Heart right ventricle (tissue), 16 donors: ENCODE measurements around the gene ROBO1. TPM values are rescaled to one million over a fixed set of nuclear protein-coding genes. Genes with fewer than 3 reads are reported as not detected.

Source experiments
- ATAC-seq, 8 donors: fragments of 200-7000 bp; cut with Tn5 transposase; one replicate each; pipeline ENCODE4 v1.9.1; 2020; ENCODE audit warnings: mild to moderate bottlenecking in 8 of 8, moderate library complexity in 8 of 8, moderate number of reproducible peaks in 1 of 8
- DNase-seq, 2 donors: peaks; one replicate each; pipeline ENCODE4 v3.0.0-alpha.2; 2020
- H3K27ac ChIP-seq, 10 donors: fragments of 200-600 bp; sonication (generic) in 2 of 10; one replicate each; pipeline versions ENCODE4 v1.5.0 to v1.8.0; 2020 to 2022; ENCODE audit warnings: mild to moderate bottlenecking in 3 of 10
- H3K27me3 ChIP-seq, 7 donors: fragments of 200-600 bp; one replicate each; pipeline ENCODE4 v1.8.0; 2021 to 2022; ENCODE audit warnings: mild to moderate bottlenecking in 2 of 7
- H3K36me3 ChIP-seq, 9 donors: fragments of 200-600 bp; sonication (generic) in 1 of 9; one replicate each; pipeline versions ENCODE4 v1.5.0 to v1.8.0; 2020 to 2022; ENCODE audit warnings: mild to moderate bottlenecking in 2 of 9
- H3K4me1 ChIP-seq, 9 donors: fragments of 200-600 bp; sonication (generic) in 1 of 9; one replicate each; pipeline versions ENCODE4 v1.5.0 to v1.8.0; 2020 to 2022; ENCODE audit warnings: mild to moderate bottlenecking in 4 of 9
- H3K4me3 ChIP-seq, 10 donors: fragments of 200-600 bp; sonication (generic) in 2 of 10; one replicate each; pipeline versions ENCODE4 v1.5.0 to v1.8.0; 2020 to 2022; ENCODE audit warnings: mild to moderate bottlenecking in 7 of 10, moderate library complexity in 2 of 10
- H3K9me3 ChIP-seq, 11 donors: fragments of 200-600 bp in 10 of 11; sonication (generic) in 2 of 11; one replicate each; pipeline versions ENCODE4 v1.5.0 to v1.8.0; 2013 to 2022; ENCODE audit warnings: mild to moderate bottlenecking in 2 of 11, control low read depth in 1 of 11, moderate library complexity in 1 of 11
- CTCF ChIP-seq, 9 donors: fragments of 200-600 bp; sonication (generic) in 2 of 9; IDR thresholded peaks; one replicate each; pipeline versions ENCODE4 v1.5.0 to v1.8.0; 2021 to 2022; ENCODE audit warnings: antibody characterized with exemption in 9 of 9, mild to moderate bottlenecking in 5 of 9, moderate library complexity in 1 of 9
- WGBS, 2 donors: extraction: QIAGEN DNeasy Blood & Tissue Kit; methylation state at CpG; one replicate each; pipeline ENCODE4 v1.1.7; 2013; ENCODE audit warnings: inconsistent platforms in 1 of 2; 5-methylcytosine and 5-hydroxymethylcytosine counted together
- intact Hi-C, 10 donors: fragments of 100-400 bp; cut with DNase I; formaldehyde crosslinking; loops; one replicate each; pipeline versions ENCODE4 v1.11.1 to v1.14.2; 2022
- polyA plus RNA-seq, 2 donors: library from polyadenylated mRNA; stranded (reverse); fragments of 200-250 nt; gene quantifications; one replicate each; pipeline ENCODE4 v1.2.3, GENCODE V29; 2013
- total RNA-seq, 10 donors: library from RNA; stranded (reverse); fragmentation: NEBNext Ultra II Directional in 3 of 10; extraction: Animal tissue kit (Norgen Biotek cat#: 25700) in 3 of 10; gene quantifications; one replicate each; pipeline versions ENCODE4 v1.2.1 to v1.2.4, GENCODE V29; 2021 to 2023
- donor health status: Arrhythmogenic right ventricular cardiomyopathy.
- donor health status: ischemic (EF 13 %, LVEDD 7.1; RV severe dilation, severe dysfunction).
- donor health status: healthy with polysubstance abuse.
- donor health status: DM: no; HTN: yes; CAD: no.
- donor health status: DM: no; HTN: no; CAD: no.
- donor health status: ischemic (EF 25% LVEDD 6.9; RV normal size, moderate dysfunction).
- donor health status: ischemic (EF 25% LVEDD 5.7; RV mildly dilated, moderate dysfunction).
- donor health status: healthy.
- donor health status: DM: yes; HTN: yes; CAD: no.
- donor health status: Ischemic cardiomyopathy.
- donor health status: ischemic (EF 35%, LVEDD 5.7; RV mildly dilated, moderate dysfunction).
- donor health status: nonischemic (EF 11% LVEDD 7.7; RV severe dilation, severe dysfunction).
- donor health status: DM: yes; HTN: yes; CAD: no.
- donor health status: PGD.
- donor health status: ischemic (EF 29% LVEDD 5.4; RV normal size, mild dysfunction).
- donor health status: nonischemic (EF 23%, LVEDD 6.1; RV moderate dilation, normal function).

ROBO1 gene
- total and polyA plus RNA-seq, 12 donors = 2.8 to 13.9 (median 5.6) TPM

GRCh38 chr3:79284781-79285180 is 483.0 kb downstream of the ROBO1 start:
- H3K36me3 ChIP-seq = no peaks in the 10 kb centered on the region
- no peak overlapping the region for H3K4me3 ChIP-seq
- H3K27ac ChIP-seq = no peak overlapping the region
- no peak for TF ChIP-seq CTCF (IDR thresholded peaks at IDR 0.05)
- H3K4me1 ChIP-seq = no peaks in the 10 kb centered on the region
- ATAC-seq (no peak), DNase-seq (no peak)
- 84 to 93% methylated on average over 3 of the region's 3 CpGs for WGBS, 2 donors
- H3K9me3 ChIP-seq = peaks cover 0 to 10% (median 0%) of the 10 kb centered on the region in 11 donors
- no peaks in the 10 kb centered on the region for H3K27me3 ChIP-seq
- intact Hi-C loops = no loop called here

DNA sequence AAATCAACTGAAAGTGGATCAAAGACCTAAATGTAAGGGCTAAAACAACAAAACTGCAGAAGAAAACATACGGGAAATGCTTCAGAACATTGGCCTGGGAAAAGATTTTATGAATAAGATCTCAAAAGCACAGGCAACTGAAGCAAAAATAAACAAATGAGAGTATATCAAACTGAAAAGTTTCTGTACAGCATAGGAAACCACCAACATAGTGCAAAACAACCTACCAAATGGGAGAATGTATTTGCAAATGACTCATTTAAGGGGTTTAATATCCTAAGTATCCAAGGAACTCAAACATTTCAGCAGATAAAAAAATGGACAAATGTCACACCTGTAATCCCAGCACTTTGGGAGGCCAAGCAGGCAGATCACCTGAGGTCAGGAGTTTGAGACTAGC is 489.1 kb downstream of the ROBO1 start:
- Histone ChIP-seq H3K27ac (no peak overlapping the region), H3K36me3 (no peaks in the 10 kb centered on the region), H3K9me3 (peaks cover 0 to 37% (median 4%) of the 10 kb centered on the region in 11 donors), H3K27me3 (no peaks in the 10 kb centered on the region), H3K4me3 (no peak overlapping the region), H3K4me1 (no peaks in the 10 kb centered on the region)
- DNase-seq = no peak
- 70 to 76% methylated on average over 1 of the region's 1 CpG for WGBS, 2 donors
- ATAC-seq = no peak
- TF ChIP-seq CTCF (IDR thresholded peaks at IDR 0.05) = no peak
- intact Hi-C loops = no loop called here

DNA sequence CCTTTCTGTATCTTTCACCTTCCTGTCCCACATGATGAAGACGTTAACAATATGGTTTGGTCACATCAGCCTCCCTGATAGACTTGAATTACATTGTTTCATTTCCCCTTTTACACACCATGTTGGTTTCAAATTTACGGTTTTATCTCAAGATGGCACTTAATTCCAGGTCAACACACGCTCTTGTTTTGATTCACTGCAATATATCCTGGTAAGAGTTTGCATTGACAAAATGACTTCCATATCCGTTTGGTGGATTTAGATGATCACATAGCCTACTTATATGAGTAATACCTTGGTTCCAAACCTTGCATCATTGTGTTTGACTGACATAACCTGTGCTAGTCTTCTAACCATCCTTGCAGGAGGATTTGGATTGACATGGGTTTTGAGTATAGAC is 499.4 kb downstream of the ROBO1 start:
- Histone ChIP-seq H3K36me3 (no peaks in the 10 kb centered on the region), H3K4me1 (no peaks in the 10 kb centered on the region), H3K27ac (no peak overlapping the region), H3K4me3 (no peak overlapping the region), H3K9me3 (peaks cover 0 to 10% (median 0%) of the 10 kb centered on the region in 11 donors), H3K27me3 (no peaks in the 10 kb centered on the region)
- ATAC-seq = no peak
- 83 to 89% methylated on average over 4 of the region's 4 CpGs for WGBS, 2 donors
- intact Hi-C loops = no loop called here
- TF ChIP-seq CTCF (IDR thresholded peaks at IDR 0.05) = no peak
- DNase-seq = no peak

DNA sequence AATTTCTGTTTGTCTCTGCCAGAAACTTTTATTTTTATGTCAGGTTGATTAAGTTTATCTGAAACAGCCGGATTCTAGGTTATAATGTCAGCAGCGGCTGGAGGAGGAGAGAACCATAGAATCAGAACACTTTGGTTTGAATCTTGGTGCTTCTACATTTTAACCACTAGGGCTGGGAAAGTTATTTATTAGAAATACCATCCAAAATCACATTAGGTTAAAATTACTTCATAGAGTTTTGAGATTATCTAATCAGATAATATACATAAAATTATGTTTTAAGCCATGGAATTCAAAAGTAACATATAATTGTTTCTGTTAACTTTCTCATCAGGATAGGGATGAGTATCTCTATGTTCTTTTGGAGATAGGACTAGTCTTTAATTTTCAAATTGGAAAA is 502.9 kb downstream of the ROBO1 start:
- no peak for TF ChIP-seq CTCF (IDR thresholded peaks at IDR 0.05)
- intact Hi-C loops = no loop called here
- Histone ChIP-seq H3K27me3 (no peaks in the 10 kb centered on the region), H3K36me3 (no peaks in the 10 kb centered on the region), H3K27ac (no peak overlapping the region), H3K4me3 (no peak overlapping the region), H3K9me3 (no peaks in the 10 kb centered on the region), H3K4me1 (no peaks in the 10 kb centered on the region)
- 86 to 93% methylated on average over 2 of the region's 2 CpGs for WGBS, 2 donors
- no peak for DNase-seq
- ATAC-seq = no peak
